CD4-positive, alpha-beta T cell treated with Interleukin-17A for 1 hour (primary cell): ENCODE data around the gene PARP15.
A peak's percentile ranks its signal among the peaks of the same experiment; 100 is the strongest.
"Not testable (repeated sequence)": the region's sequence is repeated elsewhere in the genome, so short reads cannot be mapped to it uniquely, and the experiment has no call there.

Experiments used
- DNase-seq: peaks from one replicate; pipeline ENCODE4 v3.0.0-alpha.2; 2020

The PARP15 gene

DNA sequence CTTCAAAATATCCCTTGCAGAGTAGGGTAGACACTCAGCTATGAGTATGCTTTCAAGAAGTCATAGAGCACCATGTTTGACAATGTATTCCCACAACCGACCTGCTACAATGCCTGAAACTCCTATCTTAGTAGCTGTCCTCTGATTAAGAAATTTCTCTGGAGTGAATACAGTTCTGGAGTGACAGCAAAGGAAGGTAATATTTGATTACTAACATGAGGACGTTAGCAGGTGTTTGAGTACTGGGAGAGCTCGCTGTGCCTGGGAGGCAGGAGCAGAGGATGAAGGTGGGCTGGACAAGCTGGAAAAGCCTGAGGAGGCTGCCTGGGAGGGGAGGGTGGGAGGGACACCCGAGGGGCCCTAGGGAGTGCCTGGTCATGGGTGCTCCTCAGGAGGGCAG, 42.9 kb downstream of the PARP15 start:
- no peak for DNase-seq

DNA sequence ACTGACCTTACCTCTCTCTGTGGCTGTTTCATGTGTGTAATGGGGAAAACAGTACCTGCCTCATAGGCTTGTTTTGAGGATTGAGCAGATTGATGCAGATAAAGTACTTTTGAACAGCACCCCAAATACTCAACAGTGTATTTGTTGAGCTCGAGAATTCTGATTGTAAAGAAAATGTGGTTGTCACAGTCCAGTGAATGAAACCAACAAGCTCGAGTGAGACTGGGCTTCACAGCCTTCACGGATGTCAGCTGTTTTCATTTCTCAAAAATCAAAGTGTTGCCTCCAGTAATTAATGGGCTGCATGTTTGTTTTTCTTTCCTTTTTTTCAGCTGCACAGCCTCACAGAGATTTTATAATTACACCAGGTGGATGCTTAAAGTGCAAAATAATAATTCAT, 43.7 kb downstream of the PARP15 start:
- DNase-seq, result no peak

DNA sequence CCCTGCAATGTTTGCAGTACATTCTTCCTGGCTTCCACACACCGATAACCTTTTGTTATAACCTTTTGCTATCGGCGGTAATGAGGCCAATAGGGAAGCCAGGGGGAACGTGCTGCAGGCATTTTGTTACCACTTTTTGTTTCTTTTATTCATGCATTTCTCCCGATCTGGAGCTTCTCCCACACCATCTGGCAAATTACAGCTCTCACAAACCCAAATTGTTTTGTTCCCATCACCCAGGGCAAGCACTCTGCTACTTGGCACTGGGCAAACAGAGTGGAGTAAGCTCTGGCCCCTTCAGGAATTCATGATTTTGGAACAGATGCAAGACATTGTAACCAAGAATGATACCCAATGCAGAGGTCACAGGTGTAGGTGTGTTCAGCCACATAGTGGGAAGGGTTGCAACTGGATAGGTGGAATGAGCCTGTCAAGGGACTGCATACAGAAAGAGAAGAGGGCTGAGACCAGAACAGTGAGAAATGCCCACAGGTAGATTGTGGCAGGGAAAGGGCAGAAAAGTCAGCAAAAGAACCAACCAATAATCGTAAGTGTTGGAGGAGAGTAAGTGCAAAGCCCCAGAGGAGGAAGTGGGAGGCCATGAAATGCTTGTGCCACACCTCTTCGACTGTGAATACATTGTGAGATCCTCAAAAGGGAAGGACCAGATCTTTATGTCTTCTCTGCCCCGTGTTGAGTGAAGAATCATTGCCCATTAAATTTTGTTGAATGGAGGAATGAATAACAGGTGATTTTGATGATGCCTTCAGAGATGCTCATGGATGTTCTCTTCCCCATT, 45.8 kb downstream of the PARP15 start:
- DNase-seq, result no peak

DNA sequence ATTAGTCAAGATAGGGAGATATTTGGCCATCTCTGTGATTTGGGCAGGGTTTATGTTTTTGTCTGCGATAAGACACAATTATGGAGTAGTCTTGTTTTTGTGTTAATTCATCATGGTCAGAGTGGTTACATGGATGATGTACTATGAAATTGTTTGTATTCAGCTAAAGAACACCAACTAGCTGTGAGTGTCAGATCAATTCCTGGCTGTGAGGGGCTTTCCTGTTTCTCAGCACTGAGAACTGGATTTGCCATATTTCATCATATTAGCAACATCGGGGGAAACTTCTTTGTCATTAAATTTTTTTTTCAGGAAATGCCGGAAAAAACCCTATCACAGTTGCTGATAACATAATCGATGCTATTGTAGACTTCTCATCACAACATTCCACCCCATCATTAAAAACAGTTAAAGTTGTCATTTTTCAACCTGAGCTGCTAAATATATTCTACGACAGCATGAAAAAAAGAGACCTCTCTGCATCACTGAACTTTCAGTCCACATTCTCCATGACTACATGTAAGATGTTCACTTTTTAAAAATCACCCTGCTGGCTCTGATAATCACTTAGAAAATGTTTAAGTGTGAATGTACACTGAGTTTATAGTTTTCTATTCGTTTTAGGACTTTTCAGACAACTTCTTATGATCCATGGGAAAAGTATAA, 49.2 kb downstream of the PARP15 start:
- DNase-seq, result no peak

DNA sequence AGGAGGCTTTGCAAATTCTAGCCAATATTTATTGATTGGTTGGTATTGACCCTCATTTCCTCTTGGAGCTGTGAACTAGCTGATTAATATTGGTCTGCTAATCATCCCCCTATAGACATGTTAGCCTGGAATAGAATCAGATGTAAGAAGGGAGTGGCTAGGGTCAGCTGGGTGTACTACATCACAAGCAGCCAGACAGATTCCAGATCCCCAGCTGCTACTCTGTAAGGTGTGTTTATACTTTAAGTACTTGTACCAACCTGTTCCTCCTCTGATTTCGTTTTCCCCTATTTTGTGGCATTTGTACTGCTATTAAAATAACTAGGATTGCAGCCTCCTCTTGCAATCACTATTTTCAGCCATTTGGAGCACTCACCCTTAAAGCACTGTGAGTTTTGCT, 49.9 kb downstream of the PARP15 start:
- no peak for DNase-seq

DNA sequence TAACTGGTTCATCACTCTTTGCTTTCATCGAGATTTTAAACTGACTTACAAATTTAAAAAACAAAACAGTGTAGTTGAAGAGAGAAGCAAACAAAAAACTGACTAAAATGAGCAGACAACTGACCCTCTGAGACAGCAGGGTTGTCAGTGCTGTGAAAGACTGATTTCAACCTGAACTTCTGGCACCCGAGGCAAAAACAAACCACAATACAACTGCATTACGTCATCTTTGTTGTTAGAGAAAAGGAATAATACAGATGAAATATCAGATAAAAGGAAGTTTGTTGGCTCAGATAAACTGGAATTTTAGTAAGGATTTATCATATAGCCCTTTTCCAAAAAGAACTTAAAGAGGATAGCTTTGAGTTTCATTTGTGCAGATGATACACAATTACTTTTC, 51.1 kb downstream of the PARP15 start:
- DNase-seq, result no peak

DNA sequence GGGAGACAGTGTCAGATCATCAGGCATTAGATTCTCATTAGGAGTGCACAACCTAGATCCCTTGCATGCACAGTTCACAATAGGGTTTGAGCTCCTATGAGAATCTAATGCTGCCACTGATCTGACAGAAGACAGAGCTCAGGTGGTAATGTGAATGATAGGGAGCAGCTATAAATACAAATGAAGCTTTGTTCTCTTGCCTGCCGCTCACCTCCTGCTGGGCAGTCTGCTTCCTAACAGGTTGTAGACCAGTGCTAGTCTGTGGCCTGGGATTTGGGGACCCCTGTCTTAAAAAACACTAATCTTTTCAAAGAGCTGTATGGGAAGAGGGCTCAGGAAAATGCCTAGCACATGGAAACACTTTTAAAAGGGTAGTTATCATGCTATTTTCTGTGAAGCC, 52.3 kb downstream of the PARP15 start:
- DNase-seq, result no peak

DNA sequence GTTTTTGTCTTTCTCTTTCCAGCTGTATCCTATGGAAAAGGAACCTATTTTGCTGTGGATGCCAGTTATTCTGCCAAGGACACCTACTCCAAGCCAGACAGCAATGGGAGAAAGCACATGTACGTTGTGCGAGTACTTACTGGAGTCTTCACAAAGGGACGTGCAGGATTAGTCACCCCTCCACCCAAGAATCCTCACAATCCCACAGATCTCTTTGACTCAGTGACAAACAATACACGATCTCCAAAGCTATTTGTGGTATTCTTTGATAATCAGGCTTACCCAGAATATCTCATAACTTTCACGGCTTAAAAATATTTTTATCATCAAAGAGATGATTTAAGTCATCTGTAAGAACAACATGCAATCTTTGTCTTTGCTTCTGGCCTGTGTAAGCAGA, 58.3 kb downstream of the PARP15 start:
- no peak for DNase-seq

DNA sequence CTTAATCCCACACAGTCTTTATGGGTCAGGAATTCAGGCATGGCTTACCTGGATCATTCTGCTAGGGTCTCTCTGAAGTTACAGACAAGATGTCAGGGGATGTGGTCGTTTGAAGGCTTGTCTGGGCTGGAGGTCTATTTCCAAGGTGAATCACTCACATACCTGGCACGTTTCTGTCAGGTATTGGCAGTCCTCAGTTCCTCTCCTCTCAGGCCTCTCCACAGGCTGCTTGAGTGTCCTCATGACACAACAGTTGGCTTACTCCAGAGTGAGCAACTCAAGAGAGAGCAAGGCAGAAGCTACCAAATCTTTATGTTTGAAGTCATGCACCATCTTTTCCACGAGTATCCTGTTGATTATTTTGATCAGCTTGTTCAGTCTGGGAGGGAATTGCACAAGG, 59.2 kb downstream of the PARP15 start:
- DNase-seq, result no peak

DNA sequence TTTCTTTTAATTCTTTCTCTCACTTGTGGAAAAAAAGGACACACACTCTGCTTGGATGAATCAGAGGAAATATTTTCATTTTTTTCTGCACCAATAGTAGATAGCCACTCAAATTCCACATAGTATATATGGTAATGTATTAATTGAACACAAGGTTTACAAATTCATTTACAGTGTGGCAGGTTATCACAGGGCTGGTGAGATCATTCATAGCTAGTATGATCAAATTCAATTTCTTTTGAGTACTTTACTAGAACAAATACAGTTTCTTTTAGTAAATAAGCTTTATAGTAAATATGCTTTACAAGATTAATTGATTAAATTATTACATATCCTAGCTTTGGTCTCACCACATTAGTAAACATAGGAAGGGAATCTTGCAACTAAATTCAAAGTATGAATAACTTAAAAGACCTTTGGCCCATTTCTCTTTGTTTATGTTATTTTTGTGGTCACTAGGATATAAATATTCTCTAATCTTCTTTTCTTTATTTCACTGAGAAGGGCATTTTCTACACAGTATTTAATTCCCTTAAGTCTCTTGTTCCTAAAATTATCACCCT, 63.1 kb downstream of the PARP15 start:
- DNase-seq, result no peak

DNA sequence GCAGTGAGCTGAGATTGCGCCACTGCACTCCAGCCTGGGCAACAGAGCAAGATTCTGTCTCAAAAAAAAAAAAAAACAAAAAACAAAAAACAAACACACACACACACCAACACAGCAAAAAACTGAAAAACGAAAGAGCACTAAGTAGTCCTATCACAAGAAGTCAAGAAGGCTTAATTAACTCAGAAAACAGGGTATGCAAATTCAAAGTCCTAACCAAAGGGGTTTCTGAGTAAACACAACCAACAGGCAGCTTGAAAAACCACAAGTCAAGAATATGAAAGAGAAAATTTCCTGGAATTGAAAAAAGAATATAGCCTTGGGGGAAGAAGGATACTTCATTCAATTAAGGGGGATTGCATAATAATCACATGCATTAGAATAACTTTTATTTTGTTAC, 65.5 kb downstream of the PARP15 start:
- no peak for DNase-seq

DNA sequence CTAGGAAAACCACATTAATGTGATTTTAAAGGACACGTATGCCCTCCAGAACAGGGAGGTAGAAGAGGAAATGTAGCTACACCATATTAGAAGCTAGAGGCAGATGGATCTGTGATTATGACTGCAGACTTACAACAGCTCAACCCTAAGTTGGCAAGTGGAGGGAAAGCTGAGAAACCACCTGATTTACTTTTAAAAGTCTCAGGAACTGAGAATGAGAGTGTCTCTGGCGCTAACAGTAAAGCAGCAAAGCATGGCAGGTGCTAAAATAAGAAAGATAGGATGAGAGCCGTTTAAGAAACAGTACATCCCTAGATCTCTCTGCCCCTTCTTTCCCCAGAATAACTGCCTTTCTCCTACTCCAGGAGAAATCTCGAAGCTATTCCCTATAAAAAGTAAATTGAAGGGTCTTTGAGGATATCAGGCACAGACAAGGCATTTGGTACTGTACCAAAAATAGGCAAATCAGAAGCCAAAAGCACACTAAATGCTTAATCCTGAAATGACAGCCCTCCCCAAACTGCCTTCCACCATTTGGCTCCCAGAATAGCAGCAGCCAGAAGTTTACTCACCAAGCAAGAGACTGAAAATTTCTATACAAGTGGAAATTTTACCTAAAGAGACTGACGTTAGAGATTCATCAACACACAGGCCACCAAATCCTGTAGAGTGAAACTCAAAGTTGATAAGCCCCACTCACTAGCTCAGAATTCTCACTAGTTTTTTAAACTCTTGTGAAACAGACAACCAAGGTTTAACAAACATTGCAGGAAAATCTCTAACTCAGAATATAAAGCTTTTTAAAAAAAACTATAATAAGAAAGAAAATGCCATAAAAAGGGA, 68.9 kb downstream of the PARP15 start:
- peak; percentile 47 for DNase-seq

DNA sequence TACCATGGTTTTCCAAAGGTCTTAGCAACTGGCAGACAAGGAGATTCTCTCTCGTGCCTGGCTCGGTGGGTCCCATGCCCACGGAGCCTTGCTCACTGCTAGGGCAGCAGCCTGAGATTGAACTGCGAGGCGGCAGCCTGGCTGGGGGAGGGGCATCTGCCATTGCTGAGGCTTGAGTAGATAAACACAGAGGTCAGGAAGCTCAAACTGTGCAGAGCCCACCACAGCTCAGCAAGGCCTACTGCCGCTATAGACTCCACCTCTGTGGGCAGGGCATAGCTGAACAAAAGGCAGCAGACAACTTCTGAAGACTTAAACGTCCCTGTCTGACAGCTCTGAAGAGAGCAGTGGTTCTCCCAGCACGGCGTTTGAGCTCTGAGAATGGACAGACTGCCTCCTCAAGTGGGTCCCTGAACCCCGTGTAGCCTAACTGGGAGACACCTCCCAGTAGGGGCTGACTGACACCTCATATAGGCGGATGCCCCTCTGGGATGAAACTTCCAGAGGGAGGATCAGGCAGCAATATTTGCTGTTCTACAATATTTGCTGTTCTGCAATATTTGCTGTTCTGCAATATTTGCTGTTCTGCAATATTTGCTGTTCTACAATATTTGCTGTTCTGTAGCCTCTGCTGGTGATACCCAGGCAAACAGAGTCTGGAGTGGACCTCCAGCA, 73.9 kb downstream of the PARP15 start:
- DNase-seq, result not testable (repeated sequence)

DNA sequence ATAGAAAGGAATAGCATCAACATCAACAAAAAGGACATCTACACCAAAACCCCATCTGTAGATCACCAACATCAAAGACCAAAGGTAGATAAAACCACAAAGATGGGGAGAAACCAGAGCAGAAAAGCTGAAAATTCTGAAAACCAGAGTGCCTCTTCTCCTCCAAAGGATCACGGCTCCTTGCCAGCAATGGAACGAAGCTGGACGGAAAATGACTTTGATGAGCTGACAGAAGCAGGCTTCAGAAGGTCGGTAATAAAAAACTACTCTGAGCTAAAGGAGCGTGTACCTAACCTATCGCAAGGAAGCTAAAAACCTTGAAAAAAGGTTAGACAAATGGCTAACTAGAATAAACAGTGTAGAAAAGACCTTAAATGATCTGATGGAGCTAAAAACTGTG, 74.5 kb downstream of the PARP15 start:
- not testable (repeated sequence) for DNase-seq

DNA sequence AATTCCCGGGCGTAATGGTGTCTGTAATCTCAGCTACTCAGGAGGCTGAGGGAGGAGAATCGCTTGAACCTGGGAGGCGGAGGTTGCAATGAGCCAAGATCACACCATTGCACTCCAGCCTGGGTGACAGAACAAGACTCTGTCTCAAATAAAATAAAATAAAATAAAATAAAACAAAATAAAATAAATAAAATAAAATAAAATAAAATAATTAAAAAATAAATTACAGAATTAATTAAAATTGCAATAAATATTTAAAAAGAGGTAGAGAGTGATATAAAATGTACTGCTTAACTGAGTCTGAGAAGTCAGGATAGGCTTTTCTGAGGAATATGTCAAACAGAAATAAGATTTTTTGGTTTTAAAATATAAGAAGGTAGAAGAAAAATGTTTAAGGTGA, 80.9 kb downstream of the PARP15 start:
- not testable (repeated sequence) for DNase-seq

DNA sequence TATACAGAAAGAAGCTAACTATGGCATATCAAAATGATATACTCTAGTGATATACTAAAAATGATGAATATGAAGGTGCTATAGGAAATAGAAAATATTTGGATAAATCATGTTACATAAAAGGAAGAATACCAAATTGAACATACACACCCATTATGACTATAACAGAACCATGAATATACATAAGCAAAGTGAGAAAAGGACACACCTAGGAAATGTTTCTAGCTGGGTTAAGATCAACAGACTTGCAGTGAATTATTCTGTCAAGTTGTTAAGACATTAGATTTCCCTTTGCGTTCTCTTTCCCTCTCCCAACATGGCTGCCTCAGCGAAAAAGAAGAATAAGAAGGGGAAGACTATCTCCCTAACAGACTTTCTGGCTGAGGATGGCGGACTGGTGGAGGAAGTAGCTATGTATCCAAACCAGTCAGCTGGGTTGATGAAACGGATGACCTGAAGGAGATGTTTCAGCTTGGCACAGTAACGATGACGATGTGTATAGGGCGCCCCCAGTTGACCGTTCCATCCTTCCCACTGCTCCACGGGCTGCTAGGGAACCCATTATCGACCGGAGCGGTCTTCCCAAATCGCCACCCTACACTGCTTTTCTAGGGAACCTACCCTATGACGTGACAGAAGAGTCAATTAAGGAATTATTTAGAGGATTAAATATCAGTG, 83.0 kb downstream of the PARP15 start:
- no peak for DNase-seq

DNA sequence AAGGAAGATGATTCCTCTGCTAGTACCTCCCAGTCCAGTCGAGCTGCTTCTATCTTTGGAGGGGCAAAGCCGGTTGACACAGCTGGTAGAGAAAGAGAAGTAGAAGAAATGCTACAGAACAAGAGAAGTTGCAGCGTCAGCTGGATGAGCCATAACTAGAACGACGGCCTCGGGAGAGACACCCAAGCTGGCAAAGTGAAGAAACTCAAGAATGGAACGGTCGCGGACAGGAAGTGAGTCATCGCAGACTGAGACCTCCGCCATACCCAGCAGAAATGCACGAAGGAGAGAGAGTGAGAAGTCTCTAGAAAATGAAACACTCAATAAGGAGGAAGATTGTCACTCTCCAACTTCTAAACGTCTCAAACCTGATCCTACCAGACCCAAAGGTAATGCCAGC, 84.2 kb downstream of the PARP15 start:
- no peak for DNase-seq

DNA sequence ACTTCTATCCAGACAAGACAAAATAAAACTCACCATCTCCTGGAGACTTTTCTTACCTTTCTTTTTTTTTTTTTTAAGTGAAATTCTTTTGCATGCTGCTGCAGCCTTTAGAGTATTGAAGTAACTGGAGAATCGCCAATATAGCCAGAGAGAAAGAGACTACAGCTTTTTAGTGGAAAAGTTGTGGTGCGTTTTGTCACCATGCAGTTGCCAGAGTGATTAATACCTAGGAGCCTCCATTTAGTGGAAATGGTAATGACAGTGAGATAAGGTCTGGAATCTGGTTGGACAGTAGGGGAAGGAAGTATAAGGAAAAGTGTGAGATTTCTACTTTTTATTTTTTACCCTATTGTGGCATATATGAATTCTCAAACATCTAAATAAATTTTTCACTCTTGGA, 85.1 kb downstream of the PARP15 start:
- no peak for DNase-seq

DNA sequence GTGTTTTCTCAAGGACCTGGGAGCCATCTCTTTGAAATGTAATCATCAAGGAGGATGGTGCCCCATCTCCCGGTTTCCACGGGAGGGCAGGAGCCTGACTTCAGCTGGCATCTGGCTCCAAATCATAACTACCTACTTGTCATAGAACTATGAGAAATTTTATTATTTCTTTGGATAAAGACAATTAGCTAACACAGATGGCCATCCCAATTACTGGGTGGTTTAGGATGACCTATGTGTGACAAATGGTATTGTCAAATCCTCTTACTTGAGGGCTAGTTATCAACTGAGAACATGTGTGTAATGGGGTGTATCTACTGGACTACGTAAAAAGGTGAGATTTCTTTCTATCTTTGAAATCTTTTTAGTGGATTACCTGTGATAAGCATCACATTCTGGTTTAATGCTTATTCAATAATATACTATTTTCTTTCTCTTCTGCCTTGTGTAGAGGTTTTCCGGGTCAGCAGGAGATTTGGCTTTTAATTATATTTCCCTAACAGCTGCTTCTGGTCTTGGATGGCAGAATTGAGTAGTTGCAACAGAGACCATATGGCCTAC, 87.9 kb downstream of the PARP15 start:
- DNase-seq, result no peak

DNA sequence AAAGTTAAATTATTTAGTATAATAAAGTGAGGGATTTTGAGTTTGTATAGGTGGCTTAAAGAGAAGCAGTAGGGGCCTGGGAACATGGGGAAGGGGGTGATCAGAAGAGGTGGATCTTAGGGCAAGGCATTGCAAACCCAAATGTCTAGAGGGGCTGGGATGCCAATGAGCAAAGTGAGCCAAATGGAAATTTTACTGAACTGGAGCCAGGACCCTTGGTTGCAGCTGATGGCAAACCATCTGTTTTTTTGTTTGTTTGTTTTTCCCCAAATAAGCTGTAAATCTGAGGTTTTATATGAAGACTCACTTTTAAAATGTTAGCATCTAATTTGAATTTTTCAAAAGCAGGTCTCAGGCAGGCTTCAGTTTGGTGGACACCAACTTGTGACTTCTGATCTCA, 88.4 kb downstream of the PARP15 start:
- DNase-seq, result no peak

DNA sequence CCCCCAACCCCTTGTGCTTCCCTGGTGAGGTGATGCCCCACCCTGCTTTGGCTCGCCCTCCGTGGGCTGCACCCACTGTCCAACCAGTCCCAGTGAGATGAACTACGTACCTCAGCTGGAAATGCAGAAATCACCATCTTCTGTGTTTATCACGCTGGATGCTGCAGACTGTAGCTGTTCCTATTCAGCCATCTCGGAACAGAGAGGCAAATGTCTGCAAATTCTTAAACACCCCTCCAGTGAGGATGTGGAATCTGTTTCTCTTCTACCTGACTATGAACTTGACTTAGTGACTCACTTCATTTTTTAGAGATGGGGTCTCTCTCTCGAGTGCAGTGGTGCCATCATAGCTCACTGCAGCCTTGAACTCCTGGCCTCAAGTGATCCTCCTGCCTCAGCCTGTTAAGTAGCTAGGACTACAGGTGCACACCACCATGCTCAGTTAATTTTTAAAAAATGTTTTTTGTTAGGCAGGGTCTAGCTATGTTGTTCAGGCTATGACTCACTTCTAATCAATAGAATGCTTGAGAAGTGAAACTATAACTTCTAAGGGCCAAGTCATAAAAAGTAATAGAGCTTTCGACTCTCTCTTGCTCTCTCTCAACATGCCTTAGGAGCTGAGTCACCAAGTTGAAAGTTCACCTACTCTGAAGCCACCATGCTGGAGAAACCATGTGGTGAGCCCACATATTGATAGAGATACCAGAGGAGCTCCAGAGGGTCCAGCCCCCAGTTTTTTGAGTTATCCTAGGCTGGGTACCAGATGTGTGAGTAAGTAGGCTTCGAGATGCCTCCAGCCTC, 91.7 kb downstream of the PARP15 start:
- no peak for DNase-seq
